Loucy (cell line): ENCODE data around the gene GBF1.

ENCODE experiments used
- H2AFZ ChIP-seq: fragments of 200-600 bp; sonication (generic); 2 replicates; pipeline ENCODE4 v1.6.0; 2016; ENCODE audit warnings: antibody characterized with exemption, mild to moderate bottlenecking, low read length, moderate library complexity
- H3F3A ChIP-seq: fragments of 200-600 bp; 2 replicates; pipeline ENCODE4 v1.6.0; 2016; ENCODE audit warnings: antibody characterized with exemption, low read depth, mild to moderate bottlenecking
- H3K27me3 ChIP-seq: fragments of 200-600 bp; sonication (generic); 2 replicates; pipeline ENCODE4 v1.6.1; 2014; ENCODE audit warnings: low read length, mild to moderate bottlenecking; ENCODE audit not compliant: insufficient read depth, poor library complexity, severe bottlenecking
- H3K36me3 ChIP-seq: fragments of 200-600 bp; sonication (generic); 2 replicates; pipeline ENCODE4 v1.6.1; 2016; ENCODE audit warnings: low read length; ENCODE audit not compliant: insufficient read depth
- H3K4me1 ChIP-seq: fragments of 200-600 bp; sonication (generic); 2 replicates; pipeline ENCODE4 v1.5.1; 2014; ENCODE audit warnings: low read length, mild to moderate bottlenecking; ENCODE audit not compliant: insufficient read depth, poor library complexity, severe bottlenecking
- H3K4me2 ChIP-seq: fragments of 200-600 bp; sonication (generic); 2 replicates; pipeline ENCODE4 v1.6.0; 2014; ENCODE audit warnings: antibody characterized with exemption, low read length, low read depth, mild to moderate bottlenecking; ENCODE audit not compliant: poor library complexity, severe bottlenecking
- H3K4me3 ChIP-seq: fragments of 200-600 bp; sonication (generic); 2 replicates; pipeline ENCODE4 v1.5.1; 2014; ENCODE audit warnings: low read length, mild to moderate bottlenecking, mixed read lengths; ENCODE audit not compliant: poor library complexity, severe bottlenecking
- H3K79me2 ChIP-seq: fragments of 200-600 bp; sonication (generic); 2 replicates; pipeline ENCODE4 v1.6.1; 2014; ENCODE audit warnings: low read length; ENCODE audit not compliant: insufficient read depth
- H3K9ac ChIP-seq: fragments of 200-600 bp; sonication (generic); 2 replicates; pipeline ENCODE4 v1.6.0; 2014; ENCODE audit warnings: mild to moderate bottlenecking, low read depth, low read length, moderate library complexity; ENCODE audit not compliant: poor library complexity, severe bottlenecking
- H3K9me2 ChIP-seq: fragments of 200-600 bp; sonication (generic); replicated peaks from 2 replicates; pipeline ENCODE4 v1.6.1; 2016; ENCODE audit warnings: low read depth, low read length, mixed read lengths
- H3K9me3 ChIP-seq: fragments of 200-600 bp; sonication (generic); 2 replicates; pipeline ENCODE4 v1.6.1; 2014; ENCODE audit warnings: mild to moderate bottlenecking, antibody characterized with exemption, low read length, low read depth; ENCODE audit not compliant: insufficient read depth
- H4K20me1 ChIP-seq: fragments of 200-600 bp; sonication (generic); 2 replicates; pipeline ENCODE4 v1.6.0; 2014; ENCODE audit warnings: antibody characterized with exemption, low read length, mild to moderate bottlenecking; ENCODE audit not compliant: insufficient read depth, poor library complexity, severe bottlenecking
- EZH2phosphoT487 ChIP-seq: fragments of 200-600 bp; IDR thresholded peaks from 2 replicates; pipeline ENCODE4 v1.6.1; 2018; ENCODE audit warnings: antibody characterized with exemption, mild to moderate bottlenecking, moderate library complexity, borderline replicate concordance
- TF ChIP-seq, protein P1 (sequence below): fragments of 200-600 bp; sonication (generic); conservative IDR thresholded peaks from 2 replicates; pipeline ENCODE4 v1.5.1; 2014; ENCODE audit warnings: mild to moderate bottlenecking, antibody characterized with exemption, low read length

GBF1 gene

DNA sequence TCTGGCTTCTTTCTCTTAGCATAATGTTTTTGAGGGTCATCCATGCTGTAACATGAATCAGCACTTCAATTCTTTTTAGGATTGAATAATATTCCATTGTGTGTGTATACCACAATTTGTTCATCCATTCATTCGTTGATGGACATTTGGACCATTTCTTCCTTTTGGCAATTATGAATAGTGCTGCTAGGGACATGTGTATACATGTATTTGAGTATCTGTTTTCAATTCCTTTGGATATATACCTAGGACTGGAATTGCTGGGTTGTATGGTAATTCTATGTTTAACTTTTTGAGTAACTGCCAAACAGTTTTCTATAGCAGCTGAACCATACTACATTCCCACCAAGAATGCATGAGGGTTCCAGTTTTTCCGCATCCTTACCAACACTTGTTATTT is 39.2 kb downstream of the GBF1 start:
- peaks cover 47% of the 10 kb centered on the region for H4K20me1 ChIP-seq

DNA sequence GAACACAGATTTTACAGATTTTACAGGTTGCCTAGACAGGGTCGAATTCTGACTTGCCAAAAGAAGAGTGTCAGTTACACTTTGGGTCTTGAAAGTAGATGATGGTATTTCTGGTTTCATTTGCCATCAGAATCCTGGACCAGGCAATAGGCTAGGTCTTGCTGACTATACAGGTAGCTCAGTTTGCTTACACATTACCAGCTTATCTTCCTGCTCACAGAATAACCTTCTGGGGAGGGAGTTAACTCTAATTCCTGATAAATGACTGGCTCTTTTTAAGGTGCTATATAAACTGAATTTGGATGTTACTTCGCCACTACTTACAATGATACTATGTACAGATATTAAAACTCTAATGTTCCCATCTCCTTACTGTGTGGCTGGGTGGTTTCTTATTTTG is 39.8 kb downstream of the GBF1 start:
- TF ChIP-seq EZH2phosphoT487, result no peak
- Histone ChIP-seq H3K9me3 (no peaks in the 10 kb centered on the region), H3K79me2 (peaks cover 78% of the 10 kb centered on the region), H3K4me2 (no peak overlapping the region), H3K4me1 (peaks cover 7% of the 10 kb centered on the region), H4K20me1 (peaks cover 48% of the 10 kb centered on the region), H3F3A (no peaks in the 10 kb centered on the region), H3K9me2 (no peaks in the 10 kb centered on the region), H3K27me3 (no peaks in the 10 kb centered on the region), H3K9ac (no peak overlapping the region), H3K36me3 (peaks cover 26% of the 10 kb centered on the region; the same call in 1 of the 2 replicates), H3K4me3 (no peak overlapping the region), H2AFZ (no peak overlapping the region)

More for the DNA sequence above, 39.2 kb downstream of the GBF1 start:
- Histone ChIP-seq H2AFZ (no peak overlapping the region), H3K27me3 (no peaks in the 10 kb centered on the region), H3K79me2 (peaks cover 77% of the 10 kb centered on the region), H3K9ac (no peak overlapping the region), H3K9me3 (no peaks in the 10 kb centered on the region), H3K36me3 (peaks cover 25% of the 10 kb centered on the region; the same call in 1 of the 2 replicates), H3K4me3 (no peak overlapping the region), H3F3A (no peaks in the 10 kb centered on the region), H3K4me1 (peaks cover 7% of the 10 kb centered on the region), H3K4me2 (no peak overlapping the region), H3K9me2 (no peaks in the 10 kb centered on the region)
- TF ChIP-seq, protein P1, sequence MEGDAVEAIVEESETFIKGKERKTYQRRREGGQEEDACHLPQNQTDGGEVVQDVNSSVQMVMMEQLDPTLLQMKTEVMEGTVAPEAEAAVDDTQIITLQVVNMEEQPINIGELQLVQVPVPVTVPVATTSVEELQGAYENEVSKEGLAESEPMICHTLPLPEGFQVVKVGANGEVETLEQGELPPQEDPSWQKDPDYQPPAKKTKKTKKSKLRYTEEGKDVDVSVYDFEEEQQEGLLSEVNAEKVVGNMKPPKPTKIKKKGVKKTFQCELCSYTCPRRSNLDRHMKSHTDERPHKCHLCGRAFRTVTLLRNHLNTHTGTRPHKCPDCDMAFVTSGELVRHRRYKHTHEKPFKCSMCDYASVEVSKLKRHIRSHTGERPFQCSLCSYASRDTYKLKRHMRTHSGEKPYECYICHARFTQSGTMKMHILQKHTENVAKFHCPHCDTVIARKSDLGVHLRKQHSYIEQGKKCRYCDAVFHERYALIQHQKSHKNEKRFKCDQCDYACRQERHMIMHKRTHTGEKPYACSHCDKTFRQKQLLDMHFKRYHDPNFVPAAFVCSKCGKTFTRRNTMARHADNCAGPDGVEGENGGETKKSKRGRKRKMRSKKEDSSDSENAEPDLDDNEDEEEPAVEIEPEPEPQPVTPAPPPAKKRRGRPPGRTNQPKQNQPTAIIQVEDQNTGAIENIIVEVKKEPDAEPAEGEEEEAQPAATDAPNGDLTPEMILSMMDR, result no peak
- TF ChIP-seq EZH2phosphoT487, result no peak

DNA sequence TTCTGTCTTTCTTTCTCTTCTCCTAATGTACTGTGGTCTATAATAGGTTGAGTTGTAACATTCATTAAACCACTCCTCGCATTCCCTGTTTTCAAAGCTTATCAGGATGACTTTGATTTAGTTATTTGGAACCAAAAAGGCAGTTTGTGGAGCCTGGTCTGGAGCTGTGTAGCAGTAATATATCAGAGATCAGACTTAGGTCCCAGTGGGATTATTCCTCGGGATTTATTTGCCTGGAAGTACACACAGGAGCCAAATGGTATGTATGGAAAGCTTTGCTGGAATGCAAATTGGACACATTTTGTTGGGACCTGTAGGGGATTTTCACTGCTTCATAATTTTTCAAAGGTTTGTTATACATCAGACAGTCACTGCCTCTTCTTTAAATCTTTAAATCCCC is 40.9 kb downstream of the GBF1 start:
- H3K9ac ChIP-seq, result no peak overlapping the region
- no peaks in the 10 kb centered on the region for H3K9me3 ChIP-seq
- TF ChIP-seq, protein P1, result no peak
- no peak for TF ChIP-seq EZH2phosphoT487
- peaks cover 44% of the 10 kb centered on the region for H4K20me1 ChIP-seq
- no peak overlapping the region for H2AFZ ChIP-seq
- no peak overlapping the region for H3K4me3 ChIP-seq
- no peaks in the 10 kb centered on the region for H3K9me2 ChIP-seq
- H3K4me1 ChIP-seq, result no peaks in the 10 kb centered on the region
- no peaks in the 10 kb centered on the region for H3F3A ChIP-seq
- H3K36me3 ChIP-seq, result peaks cover 26% of the 10 kb centered on the region; the same call in 1 of the 2 replicates
- H3K79me2 ChIP-seq, result peaks cover 79% of the 10 kb centered on the region
- H3K27me3 ChIP-seq, result no peaks in the 10 kb centered on the region
- no peak overlapping the region for H3K4me2 ChIP-seq

DNA sequence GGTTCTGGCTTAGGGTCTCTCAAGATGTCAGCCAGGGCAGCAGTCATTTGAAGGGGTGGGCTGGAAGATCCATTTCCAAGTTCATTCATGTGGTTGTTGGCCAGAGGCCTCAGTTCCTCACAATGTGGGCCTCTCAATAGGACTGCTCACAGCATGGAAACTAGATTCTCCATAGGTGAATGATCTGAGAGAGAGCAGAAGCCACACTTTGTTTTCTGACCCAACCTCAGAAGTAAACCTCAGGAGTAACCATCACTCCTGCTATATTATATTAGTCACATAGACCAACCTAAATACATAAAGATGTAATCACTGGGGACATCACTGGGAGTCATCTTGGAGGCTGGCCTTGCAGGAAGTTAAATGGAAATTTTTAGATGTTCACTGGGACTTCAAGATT is 42.2 kb downstream of the GBF1 start:
- no peak overlapping the region for H2AFZ ChIP-seq
- no peaks in the 10 kb centered on the region for H3K9me3 ChIP-seq
- H3K36me3 ChIP-seq, result peaks cover 26% of the 10 kb centered on the region; the same call in 1 of the 2 replicates
- no peaks in the 10 kb centered on the region for H3K4me1 ChIP-seq
- no peaks in the 10 kb centered on the region for H3F3A ChIP-seq
- TF ChIP-seq EZH2phosphoT487, result no peak
- TF ChIP-seq, protein P1, result no peak
- H3K27me3 ChIP-seq, result no peaks in the 10 kb centered on the region
- H4K20me1 ChIP-seq, result peaks cover 45% of the 10 kb centered on the region
- H3K9me2 ChIP-seq, result no peaks in the 10 kb centered on the region
- H3K4me2 ChIP-seq, result no peak overlapping the region
- H3K79me2 ChIP-seq, result peaks cover 84% of the 10 kb centered on the region
- H3K9ac ChIP-seq, result no peak overlapping the region
- no peak overlapping the region for H3K4me3 ChIP-seq
